DND-41 (cell line): Measurements from ENCODE around the gene SIGMAR1.

Experiments used
- ATAC-seq: fragments of 200-7000 bp; cut with Tn5 transposase; 3 replicates; pipeline ENCODE4 v1.9.1; 2021; ENCODE audit warnings: low read depth; ENCODE audit not compliant: insufficient read depth
- DNase-seq: peaks from one replicate; pipeline ENCODE4 v3.0.0-alpha.2; 2020
- H2AFZ ChIP-seq: 2 replicates; pipeline ENCODE4 v1.6.0; 2012; ENCODE audit warnings: low read depth, low read length
- H3K27ac ChIP-seq: 2 replicates; pipeline ENCODE4 v1.5.1; 2012; ENCODE audit warnings: low read length, inconsistent platforms
- H3K27me3 ChIP-seq: fragments of 200-600 bp; sonication (generic); 2 replicates; pipeline ENCODE4 v1.6.0; 2012; ENCODE audit warnings: low read length, mild to moderate bottlenecking, inconsistent platforms; ENCODE audit not compliant: insufficient read depth, poor library complexity
- H3K36me3 ChIP-seq: 2 replicates; pipeline ENCODE4 v1.5.1; 2012; ENCODE audit warnings: low read length, inconsistent platforms; ENCODE audit not compliant: insufficient read depth
- H3K4me1 ChIP-seq: 2 replicates; pipeline ENCODE4 v1.5.1; 2012; ENCODE audit warnings: mild to moderate bottlenecking, low read length; ENCODE audit not compliant: insufficient read depth
- H3K4me2 ChIP-seq: 2 replicates; pipeline ENCODE4 v1.6.0; 2012; ENCODE audit warnings: mild to moderate bottlenecking, moderate library complexity, low read length, inconsistent platforms; ENCODE audit not compliant: insufficient read depth
- H3K4me3 ChIP-seq, 2 experiments: fragments of 200-600 bp in 1 of 2; shearing (Covaris generic) in 1 of 2; 2 replicates each; pipeline ENCODE4 v1.5.1; 2012 to 2016; ENCODE audit warnings: inconsistent platforms in 2 of 2, low read length in 2 of 2, mild to moderate bottlenecking in 2 of 2, low read depth in 1 of 2, moderate library complexity in 1 of 2
- H3K79me2 ChIP-seq: 2 replicates; pipeline ENCODE4 v1.6.0; 2012; ENCODE audit warnings: low read length, inconsistent platforms; ENCODE audit not compliant: insufficient read depth
- H3K9ac ChIP-seq: 2 replicates; pipeline ENCODE4 v1.6.0; 2012; ENCODE audit warnings: low read depth, mild to moderate bottlenecking, inconsistent platforms, low read length, moderate library complexity
- H3K9me3 ChIP-seq: 2 replicates; pipeline ENCODE4 v1.5.1; 2012; ENCODE audit warnings: low read length, moderate library complexity, mild to moderate bottlenecking, inconsistent platforms; ENCODE audit not compliant: insufficient read depth, severe bottlenecking
- H4K20me1 ChIP-seq: 2 replicates; pipeline ENCODE4 v1.6.0; 2012; ENCODE audit warnings: low read length; ENCODE audit not compliant: insufficient read depth
- CTCF ChIP-seq: IDR thresholded peaks from 2 replicates; pipeline ENCODE4 v1.5.1; 2012; ENCODE audit warnings: borderline replicate concordance, low read length, moderate library complexity, mild to moderate bottlenecking; ENCODE audit not compliant: poor library complexity, severe bottlenecking; ENCODE audit errors: extremely low read depth
- EZH2 ChIP-seq: IDR thresholded peaks from 3 replicates; pipeline ENCODE4 v1.6.1; 2012; ENCODE audit warnings: borderline replicate concordance, low read depth, mild to moderate bottlenecking, moderate library complexity, low read length, inconsistent platforms; ENCODE audit not compliant: severe bottlenecking

SIGMAR1 gene

GRCh38 chr9:34650816-34651215 lies 13.2 kb upstream of the SIGMAR1 start:
- H3K27me3 ChIP-seq = no peaks in the 10 kb centered on the region
- no peak overlapping the region for H3K27ac ChIP-seq
- H3K4me3 ChIP-seq = no peak overlapping the region
- H3K9ac ChIP-seq = no peak overlapping the region
- ATAC-seq (no peak), DNase-seq (no peak)
- TF ChIP-seq EZH2 = no peak
- peaks cover 26% of the 10 kb centered on the region for H3K4me1 ChIP-seq
- 0 out of 2 replicates have a peak, but pooled peaks cover 3% of the 10 kb centered on the region for H4K20me1 ChIP-seq
- H3K4me2 ChIP-seq = no peak overlapping the region
- H2AFZ ChIP-seq = no peak overlapping the region
- H3K9me3 ChIP-seq = no peaks in the 10 kb centered on the region
- H3K79me2 ChIP-seq = peaks cover 16% of the 10 kb centered on the region
- H3K36me3 ChIP-seq = peaks cover 31% of the 10 kb centered on the region

DNA sequence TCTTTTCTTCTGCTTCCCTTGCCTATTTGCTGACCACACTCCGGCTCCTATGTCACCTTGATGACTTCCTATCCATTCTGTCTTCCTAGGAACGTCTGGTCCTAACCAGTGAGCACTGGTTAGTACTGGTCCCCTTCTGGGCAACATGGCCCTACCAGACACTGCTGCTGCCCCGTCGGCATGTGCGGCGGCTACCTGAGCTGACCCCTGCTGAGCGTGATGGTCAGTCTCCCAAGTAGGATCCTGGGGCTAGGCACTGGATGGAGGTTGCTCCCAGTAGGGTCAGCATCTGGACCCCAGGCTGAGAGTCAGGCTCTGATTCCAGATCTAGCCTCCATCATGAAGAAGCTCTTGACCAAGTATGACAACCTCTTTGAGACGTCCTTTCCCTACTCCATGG lies 11.1 kb upstream of the SIGMAR1 start:
- H4K20me1 ChIP-seq = 0 out of 2 replicates have a peak, but pooled peaks cover 3% of the 10 kb centered on the region
- H3K79me2 ChIP-seq = peaks cover 16% of the 10 kb centered on the region
- no peak overlapping the region for H3K9ac ChIP-seq
- H3K4me2 ChIP-seq = no peak overlapping the region
- peaks cover 31% of the 10 kb centered on the region for H3K36me3 ChIP-seq
- DNase-seq = no peak
- no peaks in the 10 kb centered on the region for H3K27me3 ChIP-seq
- no peak overlapping the region for H3K27ac ChIP-seq
- H3K4me1 ChIP-seq = peaks cover 26% of the 10 kb centered on the region
- H3K9me3 ChIP-seq = no peaks in the 10 kb centered on the region
- ATAC-seq = no peak
- no peak overlapping the region for H2AFZ ChIP-seq
- no peak overlapping the region for H3K4me3 ChIP-seq
- TF ChIP-seq EZH2 = no peak
- TF ChIP-seq CTCF = no peak

GRCh38 chr9:34647651-34648050 lies 10.1 kb upstream of the SIGMAR1 start:
- H3K27ac ChIP-seq = peak overlapping the region; percentile 87
- peak overlapping the region; percentile 59 to 96; a peak in 3 of 4 replicates for H3K4me3 ChIP-seq
- H3K9ac ChIP-seq = peak overlapping the region; percentile 77

GRCh38 chr9:34647084-34647403 lies 9.5 kb upstream of the SIGMAR1 start:
- Histone ChIP-seq H3K36me3 (peaks cover 31% of the 10 kb centered on the region), H3K9ac (peak overlapping the region; percentile 77), H3K27me3 (no peaks in the 10 kb centered on the region), H3K4me2 (peak overlapping the region; percentile 98), H3K79me2 (peaks cover 16% of the 10 kb centered on the region), H3K27ac (peak overlapping the region; percentile 87), H3K4me3 (peak overlapping the region; percentile 59 to 96; a peak in 3 of 4 replicates), H3K9me3 (no peaks in the 10 kb centered on the region), H3K4me1 (peaks cover 26% of the 10 kb centered on the region), H4K20me1 (0 out of 2 replicates have a peak, but pooled peaks cover 3% of the 10 kb centered on the region), H2AFZ (peak overlapping the region; percentile 94)
- no peak for DNase-seq
- no peak for TF ChIP-seq EZH2
- no peak for TF ChIP-seq CTCF
- no peak; the same call in 2 of the 3 replicates for ATAC-seq

More at GRCh38 chr9:34647651-34648050, 10.1 kb upstream of the SIGMAR1 start:
- no peaks in the 10 kb centered on the region for H3K27me3 ChIP-seq
- no peaks in the 10 kb centered on the region for H3K9me3 ChIP-seq
- 0 out of 2 replicates have a peak, but pooled peaks cover 3% of the 10 kb centered on the region for H4K20me1 ChIP-seq
- peak overlapping the region; percentile 94; the same call in 1 of the 2 replicates for H2AFZ ChIP-seq
- peaks cover 16% of the 10 kb centered on the region for H3K79me2 ChIP-seq
- peaks cover 26% of the 10 kb centered on the region for H3K4me1 ChIP-seq
- peaks cover 31% of the 10 kb centered on the region for H3K36me3 ChIP-seq
- ATAC-seq (no peak), DNase-seq (no peak)
- H3K4me2 ChIP-seq = peak overlapping the region; percentile 98
- no peak for TF ChIP-seq EZH2
- TF ChIP-seq CTCF = no peak
